GM12878 (cell line): ENCODE measurements around the gene AHCY. TPM values are rescaled to one million over a fixed set of nuclear protein-coding genes. Genes with fewer than 3 reads are reported as not detected.
A peak's percentile ranks its signal among the peaks of the same experiment; 100 is the strongest.

ENCODE experiments used
- CREM ChIP-seq: IDR thresholded peaks from 2 replicates; pipeline ENCODE4 v1.6.1; 2014; ENCODE audit warnings: antibody characterized with exemption, low read depth
- E4F1 ChIP-seq: fragments of 450-650 bp; IDR thresholded peaks from 2 replicates; pipeline ENCODE4 v1.6.1; 2018; ENCODE audit warnings: borderline replicate concordance, mild to moderate bottlenecking; ENCODE audit not compliant: partially characterized antibody
- ESRRA ChIP-seq: IDR thresholded peaks from 2 replicates; pipeline ENCODE4 v1.6.1; 2012; ENCODE audit warnings: mild to moderate bottlenecking, low read length, improper control_type of control experiment
- KLF5 ChIP-seq: fragments of 450-650 bp; IDR thresholded peaks from 2 replicates; pipeline ENCODE4 v1.6.1; 2014; ENCODE audit warnings: mild to moderate bottlenecking; ENCODE audit not compliant: partially characterized antibody
- LARP7 ChIP-seq: fragments of 450-650 bp; IDR thresholded peaks from 2 replicates; pipeline ENCODE4 v1.6.1; 2017; ENCODE audit warnings: mild to moderate bottlenecking
- NR2C1 ChIP-seq: fragments of 450-650 bp; IDR thresholded peaks from 2 replicates; pipeline ENCODE4 v1.6.1; 2017; ENCODE audit warnings: antibody characterized with exemption, mild to moderate bottlenecking, moderate library complexity
- RAD51 ChIP-seq: fragments of 450-650 bp; IDR thresholded peaks from 2 replicates; pipeline ENCODE4 v1.6.1; 2016; ENCODE audit warnings: moderate library complexity, mild to moderate bottlenecking, inconsistent platforms
- RB1 ChIP-seq: fragments of 450-650 bp; formaldehyde crosslinking; IDR thresholded peaks from 2 replicates; pipeline ENCODE4 v1.6.1; 2017; ENCODE audit warnings: mild to moderate bottlenecking, borderline replicate concordance
- REST ChIP-seq: IDR thresholded peaks from 2 replicates; pipeline ENCODE4 v1.6.1; 2012; ENCODE audit warnings: mild to moderate bottlenecking, low read depth, low read length
- SPI1 ChIP-seq: IDR thresholded peaks from 2 replicates; pipeline ENCODE4 v1.6.1; 2011; ENCODE audit warnings: low read depth, mild to moderate bottlenecking, low read length, moderate library complexity, borderline replicate concordance; ENCODE audit not compliant: insufficient read depth
- polyA plus RNA-seq, 11 experiments: library from polyadenylated mRNA; depleted of rRNA in 4 of 11; unstranded in 6 of 11; stranded (reverse) in 5 of 11; fragments of >200 nt; fragmentation: Nextera tagmentation in 4 of 11; fragmentation: Illumina TruSeq in 1 of 11; extraction: Ambion mirVana in 4 of 11; extraction: Trizol in 1 of 11; gene quantifications; 1 replicate in 1 of 11; 2 replicates in 10 of 11; pipeline versions ENCODE4 v1.2.1 to v1.2.3, GENCODE V29; 2011 to 2016; ENCODE audit warnings: inconsistent platforms in 2 of 11, missing spikeins in 2 of 11, low read depth in 1 of 11
- total RNA-seq, 4 experiments: library from RNA; depleted of rRNA in 3 of 4; stranded (reverse); fragments of >200 nt in 3 of 4; fragmentation: Illumina TruSeq in 1 of 4; extraction: Trizol in 1 of 4; gene quantifications; 2 replicates each; pipeline versions ENCODE4 v1.2.1 to v1.2.3, GENCODE V29; 2013 to 2021
- TF ChIP-seq, protein P1 (sequence below): IDR thresholded peaks from 2 replicates; pipeline ENCODE4 v1.6.1; 2011; ENCODE audit warnings: low read depth, mild to moderate bottlenecking, low read length, moderate library complexity, borderline replicate concordance; ENCODE audit errors: extremely low read depth
- TF ChIP-seq, protein P2 (sequence below): fragments of 450-650 bp; IDR thresholded peaks from 2 replicates; pipeline ENCODE4 v1.6.1; 2017; ENCODE audit warnings: mild to moderate bottlenecking
- TF ChIP-seq, protein P3 (sequence below), 3 experiments: IDR thresholded peaks in 2 of 3; conservative IDR thresholded peaks in 1 of 3; 2 replicates each; pipeline ENCODE4 v1.5.1; 2011; ENCODE audit warnings: low read depth in 3 of 3, low read length in 3 of 3, mild to moderate bottlenecking in 3 of 3, control low read depth in 2 of 3, moderate library complexity in 2 of 3, inconsistent platforms in 1 of 3, mixed read lengths in 1 of 3; ENCODE audit not compliant: control insufficient read depth in 2 of 3, insufficient read depth in 1 of 3; ENCODE audit errors: extremely low read depth in 1 of 3
- TF ChIP-seq, protein P4 (sequence below): fragments of 450-650 bp; IDR thresholded peaks from 2 replicates; pipeline ENCODE4 v1.6.1; 2017; ENCODE audit warnings: antibody characterized with exemption, mild to moderate bottlenecking, moderate library complexity

AHCY gene
- total and polyA plus RNA-seq, 10 of the 15 experiments (the other 5 are each of a cell fraction or from before 2014, with no cell fraction given), result 84.9 to 223 (median 181) TPM

DNA sequence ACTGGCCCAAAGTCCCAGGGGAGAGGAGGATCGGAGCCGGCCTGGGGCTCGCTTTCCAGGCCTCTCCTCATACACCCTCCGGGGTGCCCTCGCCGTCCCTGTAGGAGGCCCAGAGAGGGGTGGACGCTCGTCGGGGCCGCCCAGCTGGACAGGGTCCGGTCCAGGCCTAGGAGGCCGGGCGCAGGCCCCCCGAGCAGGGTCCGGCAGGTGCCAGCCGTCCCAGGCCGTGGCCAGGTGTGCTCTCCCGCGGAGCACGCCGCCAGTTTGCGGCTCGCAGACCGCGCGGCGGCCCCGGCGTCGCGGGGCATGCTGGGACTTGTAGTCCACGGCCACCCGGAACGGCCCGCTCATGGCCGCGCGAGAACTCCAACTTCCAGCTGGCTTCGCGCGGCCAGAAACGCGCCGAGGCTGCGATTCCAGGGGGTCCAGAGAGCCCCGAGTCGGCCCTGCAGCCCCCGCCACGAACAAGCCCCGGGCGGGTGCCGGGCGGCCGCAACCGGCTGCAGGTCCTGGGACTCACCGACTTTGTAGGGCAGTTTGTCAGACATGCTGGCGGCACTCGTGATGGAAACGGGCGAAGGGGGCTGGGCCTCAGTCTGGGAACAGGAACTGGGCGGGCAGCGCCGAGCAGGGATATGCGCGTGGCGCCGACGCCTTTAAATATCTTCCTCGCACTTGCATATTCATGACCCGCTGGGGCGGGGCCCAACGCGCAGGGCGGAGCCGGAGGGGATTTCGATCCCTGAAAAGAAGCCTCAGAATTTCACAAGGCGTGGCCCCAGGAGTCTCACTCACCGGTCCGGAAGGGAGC is at the start of gene AHCY (continued):
- TF ChIP-seq, protein P1, sequence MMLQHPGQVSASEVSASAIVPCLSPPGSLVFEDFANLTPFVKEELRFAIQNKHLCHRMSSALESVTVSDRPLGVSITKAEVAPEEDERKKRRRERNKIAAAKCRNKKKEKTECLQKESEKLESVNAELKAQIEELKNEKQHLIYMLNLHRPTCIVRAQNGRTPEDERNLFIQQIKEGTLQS, result peak; percentile 32; the same call in 1 of the 2 replicates
- TF ChIP-seq, protein P2, sequence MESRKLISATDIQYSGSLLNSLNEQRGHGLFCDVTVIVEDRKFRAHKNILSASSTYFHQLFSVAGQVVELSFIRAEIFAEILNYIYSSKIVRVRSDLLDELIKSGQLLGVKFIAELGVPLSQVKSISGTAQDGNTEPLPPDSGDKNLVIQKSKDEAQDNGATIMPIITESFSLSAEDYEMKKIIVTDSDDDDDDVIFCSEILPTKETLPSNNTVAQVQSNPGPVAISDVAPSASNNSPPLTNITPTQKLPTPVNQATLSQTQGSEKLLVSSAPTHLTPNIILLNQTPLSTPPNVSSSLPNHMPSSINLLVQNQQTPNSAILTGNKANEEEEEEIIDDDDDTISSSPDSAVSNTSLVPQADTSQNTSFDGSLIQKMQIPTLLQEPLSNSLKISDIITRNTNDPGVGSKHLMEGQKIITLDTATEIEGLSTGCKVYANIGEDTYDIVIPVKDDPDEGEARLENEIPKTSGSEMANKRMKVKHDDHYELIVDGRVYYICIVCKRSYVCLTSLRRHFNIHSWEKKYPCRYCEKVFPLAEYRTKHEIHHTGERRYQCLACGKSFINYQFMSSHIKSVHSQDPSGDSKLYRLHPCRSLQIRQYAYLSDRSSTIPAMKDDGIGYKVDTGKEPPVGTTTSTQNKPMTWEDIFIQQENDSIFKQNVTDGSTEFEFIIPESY, result no peak
- TF ChIP-seq RB1 (peak; percentile 89), RAD51 (no peak), CREM (peak; percentile 65), NR2C1 (peak; percentile 44; the same call in 1 of the 2 replicates), E4F1 (peak; percentile 96), LARP7 (peak; percentile 91), REST (no peak), KLF5 (peak; percentile 42), SPI1 (peak; percentile 62), ESRRA (no peak)
- TF ChIP-seq, protein P3, sequence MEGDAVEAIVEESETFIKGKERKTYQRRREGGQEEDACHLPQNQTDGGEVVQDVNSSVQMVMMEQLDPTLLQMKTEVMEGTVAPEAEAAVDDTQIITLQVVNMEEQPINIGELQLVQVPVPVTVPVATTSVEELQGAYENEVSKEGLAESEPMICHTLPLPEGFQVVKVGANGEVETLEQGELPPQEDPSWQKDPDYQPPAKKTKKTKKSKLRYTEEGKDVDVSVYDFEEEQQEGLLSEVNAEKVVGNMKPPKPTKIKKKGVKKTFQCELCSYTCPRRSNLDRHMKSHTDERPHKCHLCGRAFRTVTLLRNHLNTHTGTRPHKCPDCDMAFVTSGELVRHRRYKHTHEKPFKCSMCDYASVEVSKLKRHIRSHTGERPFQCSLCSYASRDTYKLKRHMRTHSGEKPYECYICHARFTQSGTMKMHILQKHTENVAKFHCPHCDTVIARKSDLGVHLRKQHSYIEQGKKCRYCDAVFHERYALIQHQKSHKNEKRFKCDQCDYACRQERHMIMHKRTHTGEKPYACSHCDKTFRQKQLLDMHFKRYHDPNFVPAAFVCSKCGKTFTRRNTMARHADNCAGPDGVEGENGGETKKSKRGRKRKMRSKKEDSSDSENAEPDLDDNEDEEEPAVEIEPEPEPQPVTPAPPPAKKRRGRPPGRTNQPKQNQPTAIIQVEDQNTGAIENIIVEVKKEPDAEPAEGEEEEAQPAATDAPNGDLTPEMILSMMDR (IDR thresholded peaks at IDR 0.05 in 2 of 3, conservative IDR thresholded peaks at IDR 0.05 in 1 of 3; ENCODE audit: control insufficient read depth in 2 of 3, extremely low read depth in 1 of 3, insufficient read depth in 1 of 3, low read depth in 3 of 3, low read length in 3 of 3), result 0 out of 6 replicates have a peak, but pooled peaks of 1 of the 3 experiments have one; percentile 5
- TF ChIP-seq, protein P4, sequence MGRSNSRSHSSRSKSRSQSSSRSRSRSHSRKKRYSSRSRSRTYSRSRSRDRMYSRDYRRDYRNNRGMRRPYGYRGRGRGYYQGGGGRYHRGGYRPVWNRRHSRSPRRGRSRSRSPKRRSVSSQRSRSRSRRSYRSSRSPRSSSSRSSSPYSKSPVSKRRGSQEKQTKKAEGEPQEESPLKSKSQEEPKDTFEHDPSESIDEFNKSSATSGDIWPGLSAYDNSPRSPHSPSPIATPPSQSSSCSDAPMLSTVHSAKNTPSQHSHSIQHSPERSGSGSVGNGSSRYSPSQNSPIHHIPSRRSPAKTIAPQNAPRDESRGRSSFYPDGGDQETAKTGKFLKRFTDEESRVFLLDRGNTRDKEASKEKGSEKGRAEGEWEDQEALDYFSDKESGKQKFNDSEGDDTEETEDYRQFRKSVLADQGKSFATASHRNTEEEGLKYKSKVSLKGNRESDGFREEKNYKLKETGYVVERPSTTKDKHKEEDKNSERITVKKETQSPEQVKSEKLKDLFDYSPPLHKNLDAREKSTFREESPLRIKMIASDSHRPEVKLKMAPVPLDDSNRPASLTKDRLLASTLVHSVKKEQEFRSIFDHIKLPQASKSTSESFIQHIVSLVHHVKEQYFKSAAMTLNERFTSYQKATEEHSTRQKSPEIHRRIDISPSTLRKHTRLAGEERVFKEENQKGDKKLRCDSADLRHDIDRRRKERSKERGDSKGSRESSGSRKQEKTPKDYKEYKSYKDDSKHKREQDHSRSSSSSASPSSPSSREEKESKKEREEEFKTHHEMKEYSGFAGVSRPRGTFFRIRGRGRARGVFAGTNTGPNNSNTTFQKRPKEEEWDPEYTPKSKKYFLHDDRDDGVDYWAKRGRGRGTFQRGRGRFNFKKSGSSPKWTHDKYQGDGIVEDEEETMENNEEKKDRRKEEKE, result no peak
